ENCODE measurements around the gene ARHGAP18.

DNA sequence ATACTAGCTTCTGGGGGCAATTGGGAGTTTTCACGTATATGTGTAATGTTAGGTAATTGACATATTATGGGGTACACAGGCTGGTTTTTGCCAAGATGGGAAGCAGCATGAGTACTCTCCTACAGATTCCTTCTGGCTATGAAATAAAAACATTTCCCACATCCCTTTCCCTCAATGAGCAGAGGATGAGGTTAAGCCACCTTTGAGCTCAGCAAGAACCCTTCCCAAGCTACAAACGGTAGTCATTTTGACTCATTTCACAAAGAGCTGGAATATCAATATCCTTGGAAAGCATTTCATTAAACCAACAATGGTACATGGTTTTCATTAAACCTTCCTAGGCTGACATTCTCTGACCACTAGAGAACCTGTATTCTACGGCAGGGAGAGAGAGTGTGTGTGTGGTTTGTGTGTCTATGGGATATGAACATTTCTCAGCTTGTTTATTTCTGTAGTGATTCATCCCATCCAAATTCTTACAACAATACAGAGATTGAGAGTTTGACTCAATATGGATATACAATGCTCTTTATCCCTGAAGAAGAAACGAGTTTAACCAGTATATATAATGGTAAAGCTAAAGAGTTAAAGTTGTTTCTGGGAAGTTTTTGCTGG is 119.5 kb downstream of the ARHGAP18 start:
- TF ChIP-seq, protein P1, sequence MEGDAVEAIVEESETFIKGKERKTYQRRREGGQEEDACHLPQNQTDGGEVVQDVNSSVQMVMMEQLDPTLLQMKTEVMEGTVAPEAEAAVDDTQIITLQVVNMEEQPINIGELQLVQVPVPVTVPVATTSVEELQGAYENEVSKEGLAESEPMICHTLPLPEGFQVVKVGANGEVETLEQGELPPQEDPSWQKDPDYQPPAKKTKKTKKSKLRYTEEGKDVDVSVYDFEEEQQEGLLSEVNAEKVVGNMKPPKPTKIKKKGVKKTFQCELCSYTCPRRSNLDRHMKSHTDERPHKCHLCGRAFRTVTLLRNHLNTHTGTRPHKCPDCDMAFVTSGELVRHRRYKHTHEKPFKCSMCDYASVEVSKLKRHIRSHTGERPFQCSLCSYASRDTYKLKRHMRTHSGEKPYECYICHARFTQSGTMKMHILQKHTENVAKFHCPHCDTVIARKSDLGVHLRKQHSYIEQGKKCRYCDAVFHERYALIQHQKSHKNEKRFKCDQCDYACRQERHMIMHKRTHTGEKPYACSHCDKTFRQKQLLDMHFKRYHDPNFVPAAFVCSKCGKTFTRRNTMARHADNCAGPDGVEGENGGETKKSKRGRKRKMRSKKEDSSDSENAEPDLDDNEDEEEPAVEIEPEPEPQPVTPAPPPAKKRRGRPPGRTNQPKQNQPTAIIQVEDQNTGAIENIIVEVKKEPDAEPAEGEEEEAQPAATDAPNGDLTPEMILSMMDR (conservative IDR thresholded peaks at IDR 0.05; ENCODE audit: low read length): no peak
- no peak for TF ChIP-seq EZH2phosphoT487 (IDR thresholded peaks at IDR 0.05; ENCODE audit: borderline replicate concordance)
